ENCODE measurements around the gene NLRC3.
A peak's percentile ranks its signal among the peaks of the same experiment; 100 is the strongest.
"Not testable (repeated sequence)": the region's sequence is repeated elsewhere in the genome, so short reads cannot be mapped to it uniquely, and the experiment has no call there.

The NLRC3 gene, protein sequence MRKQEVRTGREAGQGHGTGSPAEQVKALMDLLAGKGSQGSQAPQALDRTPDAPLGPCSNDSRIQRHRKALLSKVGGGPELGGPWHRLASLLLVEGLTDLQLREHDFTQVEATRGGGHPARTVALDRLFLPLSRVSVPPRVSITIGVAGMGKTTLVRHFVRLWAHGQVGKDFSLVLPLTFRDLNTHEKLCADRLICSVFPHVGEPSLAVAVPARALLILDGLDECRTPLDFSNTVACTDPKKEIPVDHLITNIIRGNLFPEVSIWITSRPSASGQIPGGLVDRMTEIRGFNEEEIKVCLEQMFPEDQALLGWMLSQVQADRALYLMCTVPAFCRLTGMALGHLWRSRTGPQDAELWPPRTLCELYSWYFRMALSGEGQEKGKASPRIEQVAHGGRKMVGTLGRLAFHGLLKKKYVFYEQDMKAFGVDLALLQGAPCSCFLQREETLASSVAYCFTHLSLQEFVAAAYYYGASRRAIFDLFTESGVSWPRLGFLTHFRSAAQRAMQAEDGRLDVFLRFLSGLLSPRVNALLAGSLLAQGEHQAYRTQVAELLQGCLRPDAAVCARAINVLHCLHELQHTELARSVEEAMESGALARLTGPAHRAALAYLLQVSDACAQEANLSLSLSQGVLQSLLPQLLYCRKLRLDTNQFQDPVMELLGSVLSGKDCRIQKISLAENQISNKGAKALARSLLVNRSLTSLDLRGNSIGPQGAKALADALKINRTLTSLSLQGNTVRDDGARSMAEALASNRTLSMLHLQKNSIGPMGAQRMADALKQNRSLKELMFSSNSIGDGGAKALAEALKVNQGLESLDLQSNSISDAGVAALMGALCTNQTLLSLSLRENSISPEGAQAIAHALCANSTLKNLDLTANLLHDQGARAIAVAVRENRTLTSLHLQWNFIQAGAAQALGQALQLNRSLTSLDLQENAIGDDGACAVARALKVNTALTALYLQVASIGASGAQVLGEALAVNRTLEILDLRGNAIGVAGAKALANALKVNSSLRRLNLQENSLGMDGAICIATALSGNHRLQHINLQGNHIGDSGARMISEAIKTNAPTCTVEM

DNA sequence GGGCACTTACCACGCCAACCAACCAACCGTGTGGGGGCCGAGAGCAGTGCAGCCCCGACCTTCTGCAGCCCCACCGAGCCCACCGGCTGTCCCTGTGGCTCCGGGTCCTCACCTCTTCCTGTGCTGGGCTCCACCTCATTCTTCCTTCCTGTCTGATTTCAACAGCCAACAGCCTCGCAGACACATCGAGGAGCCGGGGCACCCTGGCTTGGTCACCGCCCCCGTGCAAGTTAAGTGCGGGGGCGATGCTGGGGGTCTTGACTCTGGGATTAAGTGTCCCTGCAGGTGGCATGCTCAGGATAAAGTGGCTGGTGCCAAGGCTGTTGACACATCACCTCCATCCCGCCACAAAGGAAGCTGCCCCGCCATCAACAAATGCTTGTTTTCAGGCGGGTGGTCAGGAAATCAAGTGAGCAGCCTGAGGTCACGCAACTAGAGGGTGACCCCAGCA, at the start of gene NLRC3:
TSS of gene NLRC3 (minus strand) at position 102 of the 451 bp plus-strand sequence. CDS start 12,367 bp downstream, outside the sequence.
- DNase-seq (ENCODE audit: low read depth in 2 of 2) = no peak

GRCh38 chr16:3625911-3626732, 48.9 kb upstream of the NLRC3 start:
- DNase-seq (ENCODE audit: low read depth in 2 of 2) = no peak

DNA sequence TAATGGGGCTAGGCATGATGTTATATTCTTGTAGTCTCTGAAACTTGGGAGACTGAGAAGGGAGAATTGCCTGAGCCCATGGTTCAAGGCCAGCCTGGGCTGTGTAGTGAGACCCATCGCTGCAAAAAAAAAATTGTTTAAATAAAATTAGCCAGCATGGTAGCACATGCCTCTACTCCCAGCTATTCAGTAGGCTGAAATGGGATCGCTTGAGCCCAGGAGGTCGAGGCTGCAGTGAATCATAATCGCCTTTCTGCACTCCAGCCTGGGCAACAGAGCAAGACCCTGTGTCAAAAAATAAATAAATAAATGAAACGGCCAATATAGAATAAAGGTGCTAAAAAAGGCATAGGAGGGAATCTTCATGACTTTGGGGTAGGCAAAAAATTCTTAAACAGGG, 48.1 kb upstream of the NLRC3 start:
- no peak for DNase-seq (ENCODE audit: low read depth in 2 of 2)

GRCh38 chr16:3623642-3624041, 46.4 kb upstream of the NLRC3 start:
- no peak for DNase-seq (ENCODE audit: low read depth in 2 of 2)

DNA sequence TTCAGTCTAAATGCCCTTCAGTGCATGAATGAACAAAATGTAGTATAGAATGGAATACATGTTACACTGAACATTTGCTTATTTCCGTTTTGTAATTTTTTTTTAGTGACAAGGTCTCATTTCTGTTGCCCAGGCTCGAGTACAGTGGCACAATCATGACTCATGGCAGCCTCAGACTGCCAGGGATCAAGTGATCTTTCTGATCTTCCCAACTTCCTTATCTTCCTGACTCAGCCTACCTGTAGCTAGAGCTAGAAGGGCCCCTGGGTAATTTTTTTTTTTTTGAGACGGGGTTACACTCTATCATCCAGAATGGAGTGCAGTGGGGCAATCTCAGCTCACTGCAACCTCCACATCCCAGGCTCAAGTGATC, 41.6 kb upstream of the NLRC3 start:
- no peak for DNase-seq (ENCODE audit: low read depth in 2 of 2)

DNA sequence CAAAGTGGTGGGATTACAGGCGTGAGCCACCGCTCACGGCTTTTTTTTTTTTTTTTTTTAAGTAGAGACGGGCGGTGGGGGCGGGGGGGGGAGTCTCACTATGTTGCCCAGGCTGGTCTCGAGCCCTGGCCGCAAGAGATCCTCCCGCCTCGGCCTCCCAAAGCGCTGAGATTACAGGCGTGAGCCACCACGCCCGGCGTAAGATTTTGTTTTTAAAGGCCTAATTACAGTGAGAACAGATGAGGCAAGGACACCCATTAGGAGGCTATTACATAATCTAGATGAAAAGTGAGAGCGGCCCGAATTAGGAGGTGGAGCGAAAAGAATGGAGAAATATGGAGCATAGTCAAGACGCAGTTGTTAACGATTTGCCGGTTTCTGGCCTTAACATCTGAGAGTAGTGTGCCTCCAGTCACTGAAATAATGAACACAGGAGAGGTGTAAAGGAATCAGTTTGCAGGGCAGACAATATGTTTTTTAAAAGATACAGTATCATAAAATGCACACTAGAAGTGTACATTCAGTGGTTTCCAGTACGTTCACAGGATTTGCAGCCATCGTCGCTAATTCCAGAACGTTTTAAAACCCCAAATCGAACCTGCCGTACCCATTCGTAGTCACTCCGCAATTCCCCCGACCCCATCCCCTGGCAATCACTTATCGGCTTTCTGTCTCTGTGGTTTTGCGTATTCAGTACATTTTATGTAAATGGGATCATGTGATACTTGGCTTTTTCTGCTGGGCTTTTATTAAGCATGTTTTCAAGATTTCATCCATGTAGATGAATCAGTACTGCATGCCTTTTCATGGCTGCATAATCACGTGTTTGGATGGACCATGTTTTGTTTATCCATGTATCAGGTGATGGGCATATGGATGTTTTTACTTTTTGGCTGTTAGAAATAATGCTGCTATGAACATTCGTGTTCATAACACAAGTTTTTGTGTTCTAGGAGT, 35.6 kb upstream of the NLRC3 start:
- DNase-seq (ENCODE audit: low read depth in 2 of 2) = no peak

GRCh38 chr16:3611146-3611975, 34.2 kb upstream of the NLRC3 start, which contains the start of gene SLX4:
Gene SLX4 (minus strand): TSS chr16:3611606. CDS start chr16:3608964, 2,642 bp downstream.
- peak; percentile 84 to 86 for DNase-seq (ENCODE audit: low read depth in 2 of 2)

GRCh38 chr16:3610698-3611145, 33.5 kb upstream of the NLRC3 start:
- DNase-seq (ENCODE audit: low read depth in 2 of 2) = no peak

DNA sequence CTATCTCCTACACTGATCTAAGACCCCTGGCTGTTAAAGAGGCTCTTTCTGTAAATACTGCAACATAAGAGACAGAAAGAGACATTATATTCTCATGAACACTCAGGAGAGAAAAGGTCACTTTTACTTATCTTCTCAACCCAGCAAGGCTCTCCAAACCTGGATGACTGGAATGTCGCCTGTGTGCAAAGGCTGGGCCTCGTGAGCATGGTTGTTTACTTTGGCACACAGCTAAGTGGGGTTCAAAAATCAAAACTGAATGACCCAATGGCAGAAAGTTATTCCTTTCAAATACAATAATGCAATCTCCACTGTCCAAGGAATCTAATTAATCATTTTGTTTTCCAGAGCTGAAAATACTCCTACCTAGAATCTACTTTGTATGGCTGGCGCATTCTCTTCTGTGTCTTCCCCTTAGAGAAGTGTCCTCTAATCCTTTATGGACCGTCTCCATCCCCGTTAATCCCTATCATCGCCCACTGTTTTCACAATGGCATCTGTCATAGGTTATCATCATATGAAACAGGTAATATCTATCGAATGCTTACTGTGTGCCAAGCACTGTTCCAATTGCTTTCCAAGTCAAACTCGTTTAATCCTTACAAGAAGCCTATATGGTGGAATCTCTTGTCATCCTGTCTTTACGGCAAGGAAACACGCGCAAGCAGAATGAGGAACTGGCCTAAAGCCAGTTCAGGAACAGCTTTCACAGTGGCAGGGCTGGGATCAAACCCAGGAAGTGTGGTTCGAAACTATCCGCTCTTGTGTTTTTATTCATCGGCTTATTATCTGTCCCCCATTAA, 32.9 kb upstream of the NLRC3 start:
- no peak for DNase-seq (ENCODE audit: low read depth in 2 of 2)

GRCh38 chr16:3608976-3609375, 31.8 kb upstream of the NLRC3 start:
- not testable (repeated sequence) for DNase-seq (ENCODE audit: low read depth in 2 of 2)

DNA sequence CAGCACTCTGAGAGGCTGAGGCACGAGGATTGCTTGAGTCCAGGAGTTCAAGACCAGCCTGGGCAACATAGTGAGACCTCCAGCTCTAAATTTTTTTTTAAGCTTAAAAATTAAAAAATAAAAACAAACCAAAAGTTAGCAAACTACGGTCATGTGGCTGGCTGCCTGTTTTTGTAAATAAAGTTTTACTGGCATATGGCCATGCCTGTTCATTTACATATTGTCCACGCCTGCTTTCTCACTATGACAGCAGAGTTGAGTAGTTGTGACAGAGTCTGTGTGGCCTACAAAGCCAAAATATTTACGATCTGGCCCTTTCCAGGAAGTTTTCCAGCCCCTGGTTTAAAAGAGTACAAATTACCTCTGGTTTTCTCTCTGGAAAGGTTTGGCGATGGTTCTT, 30.9 kb upstream of the NLRC3 start:
- DNase-seq (ENCODE audit: low read depth in 2 of 2) = no peak

DNA sequence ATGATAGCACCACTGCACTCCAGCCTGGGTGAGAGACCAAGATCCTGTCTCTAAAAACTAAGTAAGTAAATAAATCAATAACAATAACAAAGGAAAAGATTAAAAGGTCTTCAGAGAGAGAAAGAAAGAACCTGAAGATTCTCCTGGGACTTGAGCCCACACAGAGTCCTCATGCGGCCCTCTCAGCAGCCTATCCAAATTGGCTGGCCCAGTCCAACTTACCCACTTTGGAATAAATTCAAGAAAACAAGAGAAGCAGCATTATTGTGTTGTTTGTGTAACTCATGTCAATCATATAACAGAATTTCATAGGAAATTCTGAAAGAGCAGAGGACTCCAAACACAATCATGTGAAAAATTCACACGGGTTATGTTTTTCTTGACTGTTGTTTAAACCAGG, 30.4 kb upstream of the NLRC3 start:
- DNase-seq (ENCODE audit: low read depth in 2 of 2) = no peak

GRCh38 chr16:3607161-3607560, 30.0 kb upstream of the NLRC3 start:
- DNase-seq (ENCODE audit: low read depth in 2 of 2) = no peak

- DNase-seq (ENCODE audit: low read depth in 2 of 2) = no peak
Observed at GRCh38 chr16:3606441-3606840, 29.2 kb upstream of the NLRC3 start.

- DNase-seq (ENCODE audit: low read depth in 2 of 2) = no peak
Observed at GRCh38 chr16:3602320-3602653, 25.1 kb upstream of the NLRC3 start.

GRCh38 chr16:3601614-3602319, 24.6 kb upstream of the NLRC3 start:
- no peak for DNase-seq (ENCODE audit: low read depth in 2 of 2)

DNA sequence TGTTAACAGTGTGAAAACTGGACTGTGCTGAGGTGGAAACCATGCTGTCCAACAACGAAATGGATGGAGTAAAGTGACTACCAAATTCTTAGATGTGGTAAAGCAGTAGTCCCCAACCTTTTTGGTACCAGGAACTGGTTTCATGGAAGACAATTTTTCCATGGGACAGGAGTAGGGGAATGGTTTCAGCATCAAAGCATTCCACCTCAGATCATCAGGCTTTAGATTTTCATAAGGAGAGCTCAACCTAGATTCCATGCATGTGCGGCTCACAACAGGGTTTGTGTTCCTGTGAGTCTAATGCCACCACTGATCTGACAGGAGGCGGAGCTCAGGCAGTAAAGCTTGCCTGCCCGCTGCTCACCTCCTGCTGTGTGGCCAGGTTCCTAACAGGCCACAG, 22.7 kb upstream of the NLRC3 start:
- no peak for DNase-seq (ENCODE audit: low read depth in 2 of 2)

GRCh38 chr16:3599121-3599520, 21.9 kb upstream of the NLRC3 start:
- DNase-seq (ENCODE audit: low read depth in 2 of 2) = no peak
